Neural progenitor cell (in vitro differentiated cells): ENCODE results near the gene ADAMTS4. TPM values are rescaled to one million over a fixed set of nuclear protein-coding genes. Genes with fewer than 3 reads are reported as not detected.

ENCODE experiments used
- DNase-seq: peaks from one replicate; pipeline ENCODE4 v3.0.0-alpha.2; 2016; ENCODE audit warnings: low spot score
- H2AFZ ChIP-seq: fragments of 200-600 bp; sonication (generic); replicated peaks from 2 replicates; pipeline ENCODE4 v1.6.1; 2016; ENCODE audit warnings: antibody characterized with exemption
- H3F3A ChIP-seq: fragments of 200-600 bp; sonication (generic); 2 replicates; pipeline ENCODE4 v1.6.1; 2016; ENCODE audit warnings: antibody characterized with exemption, low read depth
- H3K27ac ChIP-seq: fragments of 200-600 bp; sonication (generic); 2 replicates; pipeline ENCODE4 v1.5.1; 2016; ENCODE audit warnings: mild to moderate bottlenecking
- H3K27me3 ChIP-seq: fragments of 200-600 bp; sonication (generic); 2 replicates; pipeline ENCODE4 v1.6.1; 2016; ENCODE audit warnings: mild to moderate bottlenecking, moderate library complexity
- H3K36me3 ChIP-seq: fragments of 200-600 bp; sonication (generic); 2 replicates; pipeline ENCODE4 v1.5.1; 2016
- H3K4me1 ChIP-seq: fragments of 200-600 bp; sonication (generic); 2 replicates; pipeline ENCODE4 v1.6.1; 2016; ENCODE audit warnings: mixed run types
- H3K4me2 ChIP-seq: fragments of 200-600 bp; sonication (generic); 2 replicates; pipeline ENCODE4 v1.6.1; 2016
- H3K4me3 ChIP-seq: fragments of 200-600 bp; sonication (generic); 2 replicates; pipeline ENCODE4 v1.5.1; 2016
- H3K79me2 ChIP-seq: fragments of 200-600 bp; sonication (generic); 2 replicates; pipeline ENCODE4 v1.6.1; 2016; ENCODE audit warnings: low read depth
- H3K9ac ChIP-seq: fragments of 200-600 bp; sonication (generic); 2 replicates; pipeline ENCODE4 v1.6.1; 2016
- H3K9me3 ChIP-seq: fragments of 200-600 bp; sonication (generic); 2 replicates; pipeline ENCODE4 v1.5.1; 2016; ENCODE audit warnings: low read depth
- H4K20me1 ChIP-seq: fragments of 200-600 bp; sonication (generic); 2 replicates; pipeline ENCODE4 v1.6.1; 2016; ENCODE audit warnings: low read depth
- H3K27ac Mint-ChIP-seq: 3 replicates; pipeline ENCODE4 v1.8.0; 2021; ENCODE audit warnings: mixed read lengths
- H3K27me3 Mint-ChIP-seq: 2 replicates; pipeline ENCODE4 v1.8.0; 2022; ENCODE audit warnings: low read depth, mild to moderate bottlenecking, inconsistent platforms, moderate library complexity, mixed read lengths; ENCODE audit not compliant: insufficient read depth
- H3K36me3 Mint-ChIP-seq: 3 replicates; pipeline ENCODE4 v1.8.0; 2021; ENCODE audit warnings: mixed read lengths
- H3K4me1 Mint-ChIP-seq: 3 replicates; pipeline ENCODE4 v1.8.0; 2021; ENCODE audit warnings: mixed read lengths
- H3K4me3 Mint-ChIP-seq: 3 replicates; pipeline ENCODE4 v1.8.0; 2021; ENCODE audit warnings: mild to moderate bottlenecking, moderate library complexity, mixed read lengths
- H3K9me3 Mint-ChIP-seq: 3 replicates; pipeline ENCODE4 v1.8.0; 2020; ENCODE audit warnings: mixed read lengths
- EZH2 ChIP-seq: fragments of 200-600 bp; sonication (generic); IDR thresholded peaks from 2 replicates; pipeline ENCODE4 v1.6.1; 2017; ENCODE audit warnings: antibody characterized with exemption, mild to moderate bottlenecking, moderate library complexity
- EZH2phosphoT487 ChIP-seq: fragments of 200-600 bp; sonication (generic); IDR thresholded peaks from 2 replicates; pipeline ENCODE4 v1.6.1; 2017; ENCODE audit warnings: antibody characterized with exemption
- total RNA-seq: library from RNA; depleted of rRNA; stranded (reverse); fragments of >200 nt; gene quantifications from 2 replicates; pipeline ENCODE4 v1.2.3, GENCODE V29; 2015; ENCODE audit warnings: low replicate concordance
- TF ChIP-seq, protein P1 (sequence below): fragments of 200-600 bp; sonication (generic); IDR thresholded peaks from 2 replicates; pipeline ENCODE4 v1.5.1; 2017; ENCODE audit warnings: antibody characterized with exemption, mild to moderate bottlenecking

The ADAMTS4 gene
- total RNA-seq, 1 donor from 2014 or later, result 1.3 TPM

DNA sequence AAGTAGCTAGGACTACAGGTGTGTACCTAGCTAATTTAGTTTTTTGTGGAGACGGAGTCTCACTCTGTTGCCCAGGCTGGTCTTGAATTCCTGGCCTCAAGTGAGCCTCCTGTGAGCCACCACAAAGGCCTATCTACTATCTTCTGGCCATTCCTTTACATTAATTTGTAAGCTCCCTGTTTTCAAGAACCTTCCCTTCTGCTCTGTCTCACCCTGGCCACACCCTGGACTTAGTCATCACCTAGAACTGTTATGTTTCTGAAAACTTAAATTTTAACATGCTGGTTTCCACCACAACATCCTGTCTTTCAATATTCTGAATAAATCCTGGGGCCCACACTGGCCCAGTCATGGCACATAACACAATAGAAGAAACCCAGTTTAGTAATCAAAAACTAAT is 16.6 kb downstream of the ADAMTS4 start:
- TF ChIP-seq EZH2, result no peak
- TF ChIP-seq EZH2phosphoT487, result no peak
- TF ChIP-seq, protein P1, sequence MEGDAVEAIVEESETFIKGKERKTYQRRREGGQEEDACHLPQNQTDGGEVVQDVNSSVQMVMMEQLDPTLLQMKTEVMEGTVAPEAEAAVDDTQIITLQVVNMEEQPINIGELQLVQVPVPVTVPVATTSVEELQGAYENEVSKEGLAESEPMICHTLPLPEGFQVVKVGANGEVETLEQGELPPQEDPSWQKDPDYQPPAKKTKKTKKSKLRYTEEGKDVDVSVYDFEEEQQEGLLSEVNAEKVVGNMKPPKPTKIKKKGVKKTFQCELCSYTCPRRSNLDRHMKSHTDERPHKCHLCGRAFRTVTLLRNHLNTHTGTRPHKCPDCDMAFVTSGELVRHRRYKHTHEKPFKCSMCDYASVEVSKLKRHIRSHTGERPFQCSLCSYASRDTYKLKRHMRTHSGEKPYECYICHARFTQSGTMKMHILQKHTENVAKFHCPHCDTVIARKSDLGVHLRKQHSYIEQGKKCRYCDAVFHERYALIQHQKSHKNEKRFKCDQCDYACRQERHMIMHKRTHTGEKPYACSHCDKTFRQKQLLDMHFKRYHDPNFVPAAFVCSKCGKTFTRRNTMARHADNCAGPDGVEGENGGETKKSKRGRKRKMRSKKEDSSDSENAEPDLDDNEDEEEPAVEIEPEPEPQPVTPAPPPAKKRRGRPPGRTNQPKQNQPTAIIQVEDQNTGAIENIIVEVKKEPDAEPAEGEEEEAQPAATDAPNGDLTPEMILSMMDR, result no peak
- no peak for DNase-seq
- Histone ChIP-seq H3K27ac (no peak overlapping the region), H3K4me2 (no peak overlapping the region), H4K20me1 (no peaks in the 10 kb centered on the region), H3K36me3 (no peaks in the 10 kb centered on the region), H3K27me3 (peaks cover 10% of the 10 kb centered on the region), H3K79me2 (no peaks in the 10 kb centered on the region), H3K9me3 (no peaks in the 10 kb centered on the region), H3K9ac (no peak overlapping the region), H3F3A (peaks cover 10% of the 10 kb centered on the region), H2AFZ (no peak overlapping the region), H3K4me3 (no peak overlapping the region), H3K4me1 (no peaks in the 10 kb centered on the region)
- H3K4me3 Mint-ChIP-seq, result no peak overlapping the region
- H3K27me3 Mint-ChIP-seq, result peaks cover 8% of the 10 kb centered on the region
- peaks cover 9% of the 10 kb centered on the region for H3K4me1 Mint-ChIP-seq
- no peaks in the 10 kb centered on the region for H3K9me3 Mint-ChIP-seq
- H3K27ac Mint-ChIP-seq, result no peak overlapping the region
- no peaks in the 10 kb centered on the region for H3K36me3 Mint-ChIP-seq

DNA sequence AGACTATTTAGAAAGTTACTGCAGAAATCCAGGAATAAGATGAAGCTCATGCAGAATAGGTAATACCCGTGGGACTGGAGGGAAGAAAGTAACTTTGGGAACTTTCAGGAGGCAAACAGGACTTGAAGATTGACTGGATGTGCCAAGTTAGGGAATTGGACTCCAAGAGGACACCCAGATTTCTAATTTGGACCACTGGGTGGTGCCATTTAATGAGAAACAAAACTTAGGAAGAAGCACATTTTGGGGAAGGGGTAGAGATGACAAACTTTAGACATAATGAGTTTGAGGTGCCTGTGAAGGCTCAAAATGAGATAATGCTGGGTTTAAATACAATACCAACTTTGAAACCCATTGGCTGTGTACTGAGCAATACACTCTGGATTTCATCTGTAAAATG is 18.2 kb downstream of the ADAMTS4 start:
- H3K36me3 ChIP-seq, result no peaks in the 10 kb centered on the region
- H3F3A ChIP-seq, result peaks cover 10% of the 10 kb centered on the region
- no peak overlapping the region for H3K27ac ChIP-seq
- H3K4me3 Mint-ChIP-seq, result no peak overlapping the region
- H3K9me3 ChIP-seq, result no peaks in the 10 kb centered on the region
- H3K27me3 Mint-ChIP-seq, result peaks cover 8% of the 10 kb centered on the region
- peak; percentile 27 for DNase-seq
- no peak overlapping the region for H3K4me3 ChIP-seq
- no peak overlapping the region for H3K27ac Mint-ChIP-seq
- no peak overlapping the region for H3K4me2 ChIP-seq
- H3K4me1 Mint-ChIP-seq, result peaks cover 22% of the 10 kb centered on the region
- H3K27me3 ChIP-seq, result peaks cover 10% of the 10 kb centered on the region
- no peaks in the 10 kb centered on the region for H3K79me2 ChIP-seq
- H2AFZ ChIP-seq, result no peak overlapping the region
- peaks cover 6% of the 10 kb centered on the region for H3K36me3 Mint-ChIP-seq
- TF ChIP-seq EZH2 (no peak), EZH2phosphoT487 (no peak)
- TF ChIP-seq, protein P1, result peak; percentile 48
- no peaks in the 10 kb centered on the region for H3K4me1 ChIP-seq
- H3K9ac ChIP-seq, result no peak overlapping the region
- H3K9me3 Mint-ChIP-seq, result no peaks in the 10 kb centered on the region
- no peaks in the 10 kb centered on the region for H4K20me1 ChIP-seq

DNA sequence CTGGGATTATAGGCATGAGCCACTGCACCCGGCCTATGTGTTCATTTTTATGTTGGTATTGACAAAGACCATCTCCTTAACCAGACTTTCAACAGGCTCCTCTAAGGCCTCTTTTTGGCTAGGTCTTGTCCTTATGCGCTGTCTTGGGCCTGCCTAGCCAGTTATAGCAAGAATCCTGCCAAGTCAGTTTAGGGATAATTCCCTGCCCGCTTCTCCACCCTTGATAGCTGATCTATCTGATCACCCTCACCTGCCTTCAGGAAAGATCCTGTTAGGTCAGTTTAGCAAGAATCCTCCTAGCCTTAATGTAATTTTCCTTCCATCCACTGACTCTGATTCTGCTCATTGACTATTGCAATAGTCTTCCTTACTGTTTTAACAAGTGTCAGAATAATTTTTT is 19.2 kb downstream of the ADAMTS4 start:
- Mint-ChIP-seq H3K9me3 (no peaks in the 10 kb centered on the region), H3K27me3 (peaks cover 8% of the 10 kb centered on the region), H3K4me1 (peaks cover 24% of the 10 kb centered on the region), H3K27ac (no peak overlapping the region), H3K4me3 (no peak overlapping the region), H3K36me3 (peaks cover 10% of the 10 kb centered on the region)
- Histone ChIP-seq H3K9ac (no peak overlapping the region), H2AFZ (no peak overlapping the region), H3K4me3 (no peak overlapping the region), H3K4me2 (no peak overlapping the region), H3K79me2 (no peaks in the 10 kb centered on the region), H3K36me3 (no peaks in the 10 kb centered on the region), H3K27ac (no peak overlapping the region), H3F3A (peaks cover 10% of the 10 kb centered on the region), H3K27me3 (peaks cover 10% of the 10 kb centered on the region), H4K20me1 (no peaks in the 10 kb centered on the region), H3K4me1 (no peaks in the 10 kb centered on the region), H3K9me3 (no peaks in the 10 kb centered on the region)
- TF ChIP-seq, protein P1, result no peak
- no peak for TF ChIP-seq EZH2
- TF ChIP-seq EZH2phosphoT487, result no peak
- no peak for DNase-seq
